Tibial nerve (tissue), 4 donors: ENCODE results near the gene KIF1B. TPM values are rescaled to one million over a fixed set of nuclear protein-coding genes. Genes with fewer than 3 reads are reported as not detected.

Experiments
- DNase-seq, 2 donors: peaks; one replicate each; pipeline ENCODE4 v3.0.0-alpha.2; 2019; ENCODE audit warnings: low spot score in 2 of 2
- H3K27ac ChIP-seq, 4 donors: fragments of 200-600 bp; sonication (generic) in 3 of 4; one replicate each; pipeline ENCODE4 v1.5.1; 2017 to 2019; ENCODE audit warnings: mild to moderate bottlenecking in 1 of 4
- H3K27me3 ChIP-seq, 2 donors: fragments of 200-600 bp; sonication (generic) in 1 of 2; one replicate each; pipeline versions ENCODE4 v1.5.1 to v1.6.0; 2017 to 2019
- H3K36me3 ChIP-seq, 3 donors: fragments of 200-600 bp; sonication (generic); one replicate each; pipeline ENCODE4 v1.5.1; 2018 to 2019
- H3K4me1 ChIP-seq, 4 donors: fragments of 200-600 bp; sonication (generic) in 3 of 4; one replicate each; pipeline ENCODE4 v1.5.1; 2017 to 2019
- H3K4me3 ChIP-seq, 4 donors: fragments of 200-600 bp; sonication (generic) in 3 of 4; one replicate each; pipeline ENCODE4 v1.5.1; 2017 to 2019; ENCODE audit warnings: mild to moderate bottlenecking in 1 of 4, moderate library complexity in 1 of 4
- H3K9me3 ChIP-seq, 4 donors: fragments of 200-600 bp; sonication (generic) in 3 of 4; one replicate each; pipeline ENCODE4 v1.5.1; 2017 to 2019
- CTCF ChIP-seq, 5 experiments: fragments of 200-600 bp in 3 of 5; fragments of 450-650 bp in 2 of 5; sonication (generic) in 3 of 5; IDR thresholded peaks; one replicate each; pipeline ENCODE4 v1.5.1; 2016 to 2019; ENCODE audit warnings: antibody characterized with exemption in 5 of 5, mild to moderate bottlenecking in 3 of 5, moderate library complexity in 2 of 5
- EP300 ChIP-seq, 2 donors: sonication (generic); formaldehyde crosslinking; IDR thresholded peaks; one replicate each; pipeline ENCODE4 v1.6.1; 2017; ENCODE audit warnings: antibody characterized with exemption in 2 of 2, mild to moderate bottlenecking in 1 of 2
- POLR2A ChIP-seq, 2 donors: fragments of 450-650 bp; IDR thresholded peaks; one replicate each; pipeline ENCODE4 v1.6.1; 2017; ENCODE audit warnings: antibody characterized with exemption in 2 of 2, mild to moderate bottlenecking in 2 of 2, moderate library complexity in 2 of 2
- WGBS, 2 donors: methylation state at CpG; one replicate each; pipeline ENCODE4 v1.1.5; 2018; 5-methylcytosine and 5-hydroxymethylcytosine counted together
- total RNA-seq, 4 donors: library from RNA; depleted of rRNA; stranded (reverse); fragments of >200 nt; gene quantifications; one replicate each; pipeline ENCODE4 v1.1.0, GENCODE V29; 2016

The KIF1B gene
- total RNA-seq, 4 donors from 2014 or later: 50.6 to 76.2 (median 66.0) TPM

- no peaks in the 10 kb centered on the region for H3K27me3 ChIP-seq
- no peaks in the 10 kb centered on the region for H3K9me3 ChIP-seq
- H3K4me1 ChIP-seq: no peaks in the 10 kb centered on the region
- no peak for TF ChIP-seq EP300 (IDR thresholded peaks at IDR 0.05)
- no peak for TF ChIP-seq POLR2A (IDR thresholded peaks at IDR 0.05)
- no peak for TF ChIP-seq CTCF (IDR thresholded peaks at IDR 0.05)
- H3K4me3 ChIP-seq: no peak overlapping the region
- H3K27ac ChIP-seq: no peak overlapping the region
- peaks cover 0 to 96% (median 13%) of the 10 kb centered on the region in 3 donors for H3K36me3 ChIP-seq
- 86 to 89% methylated on average over 7 of the region's 7 CpGs for WGBS, 2 donors
- DNase-seq: no peak
Observed at GRCh38 chr1:10168912-10169514, 41.4 kb upstream of the KIF1B start.

- no peak for TF ChIP-seq CTCF (IDR thresholded peaks at IDR 0.05)
- TF ChIP-seq POLR2A (IDR thresholded peaks at IDR 0.05): no peak
- TF ChIP-seq EP300 (IDR thresholded peaks at IDR 0.05): no peak
- no peaks in the 10 kb centered on the region for H3K4me1 ChIP-seq
- no peak overlapping the region for H3K27ac ChIP-seq
- no peak for DNase-seq
- H3K36me3 ChIP-seq: peaks cover 0 to 96% (median 13%) of the 10 kb centered on the region in 3 donors
- H3K27me3 ChIP-seq: no peaks in the 10 kb centered on the region
- no peaks in the 10 kb centered on the region for H3K9me3 ChIP-seq
- WGBS, 2 donors: 68 to 71% methylated on average over 2 of the region's 2 CpGs
- no peak overlapping the region for H3K4me3 ChIP-seq
Observed at GRCh38 chr1:10170239-10170574, 40.2 kb upstream of the KIF1B start.

GRCh38 chr1:10171105-10171767 lies 39.1 kb upstream of the KIF1B start:
- H3K36me3 ChIP-seq: peaks cover 0 to 94% (median 5%) of the 10 kb centered on the region in 3 donors
- TF ChIP-seq CTCF (IDR thresholded peaks at IDR 0.05) (no peak), POLR2A (IDR thresholded peaks at IDR 0.05) (no peak), EP300 (IDR thresholded peaks at IDR 0.05) (no peak)
- WGBS, 2 donors: 72 to 77% methylated on average over 16 of the region's 16 CpGs

GRCh38 chr1:10171995-10172669 lies 38.2 kb upstream of the KIF1B start:
- WGBS, 2 donors: 82 to 83% methylated on average over 8 of the region's 8 CpGs
- H3K4me3 ChIP-seq: no peak overlapping the region
- peaks cover 0 to 90% (median 4%) of the 10 kb centered on the region in 3 donors for H3K36me3 ChIP-seq

More at GRCh38 chr1:10171105-10171767, 39.1 kb upstream of the KIF1B start:
- no peaks in the 10 kb centered on the region for H3K27me3 ChIP-seq
- H3K27ac ChIP-seq: no peak overlapping the region
- H3K9me3 ChIP-seq: peaks cover 0 to 7% (median 0%) of the 10 kb centered on the region in 4 donors
- no peaks in the 10 kb centered on the region for H3K4me1 ChIP-seq
- H3K4me3 ChIP-seq: no peak overlapping the region
- no peak for DNase-seq

More at GRCh38 chr1:10171995-10172669, 38.2 kb upstream of the KIF1B start:
- no peak for DNase-seq
- H3K4me1 ChIP-seq: no peaks in the 10 kb centered on the region
- no peaks in the 10 kb centered on the region for H3K27me3 ChIP-seq
- no peak for TF ChIP-seq EP300 (IDR thresholded peaks at IDR 0.05)
- TF ChIP-seq CTCF (IDR thresholded peaks at IDR 0.05): no peak
- TF ChIP-seq POLR2A (IDR thresholded peaks at IDR 0.05): no peak
- H3K9me3 ChIP-seq: peaks cover 0 to 7% (median 0%) of the 10 kb centered on the region in 4 donors
- no peak overlapping the region for H3K27ac ChIP-seq
